GM18508 (cell line): ENCODE data around the gene GGA2.
"Not testable (repeated sequence)": the region's sequence is repeated elsewhere in the genome, so short reads cannot be mapped to it uniquely, and the experiment has no call there.

Experiments
- ATAC-seq: cut with Tn5 transposase; IDR thresholded peaks from one replicate; pipeline ENCODE4 v1.9.1; 2021; ENCODE audit warnings: moderate number of reproducible peaks; ENCODE audit not compliant: insufficient read depth, unreplicated experiment

Gene GGA2

GRCh38 chr16:23505180-23505665, 5.1 kb downstream of the GGA2 start:
- ATAC-seq = no peak

- ATAC-seq = no peak
These were observed 5.7 kb downstream of the GGA2 start for GRCh38 chr16:23504453-23505179.

GRCh38 chr16:23504076-23504452, 6.2 kb downstream of the GGA2 start:
- no peak for ATAC-seq

- ATAC-seq = no peak
These were observed 7.8 kb downstream of the GGA2 start for GRCh38 chr16:23502466-23502865.

GRCh38 chr16:23501291-23501690, 9.0 kb downstream of the GGA2 start:
- no peak for ATAC-seq

- ATAC-seq = no peak
These were observed 9.4 kb downstream of the GGA2 start for GRCh38 chr16:23500862-23501225.

- ATAC-seq = no peak
These were observed 10.0 kb downstream of the GGA2 start for GRCh38 chr16:23500212-23500861.

- no peak for ATAC-seq
These were observed 10.5 kb downstream of the GGA2 start for GRCh38 chr16:23499801-23500200.

GRCh38 chr16:23498863-23499262, 11.4 kb downstream of the GGA2 start:
- ATAC-seq = no peak

GRCh38 chr16:23497543-23497868, 12.8 kb downstream of the GGA2 start:
- ATAC-seq = no peak

GRCh38 chr16:23496821-23497542, 13.3 kb downstream of the GGA2 start:
- no peak for ATAC-seq

- ATAC-seq = no peak
These were observed 14.6 kb downstream of the GGA2 start for GRCh38 chr16:23495671-23496070.

GRCh38 chr16:23494188-23494587, 16.1 kb downstream of the GGA2 start:
- no peak for ATAC-seq

GRCh38 chr16:23491490-23492391, 18.6 kb downstream of the GGA2 start:
- ATAC-seq = no peak

- no peak for ATAC-seq
These were observed 23.8 kb downstream of the GGA2 start for GRCh38 chr16:23486480-23486879.

GRCh38 chr16:23485841-23486240, 24.5 kb downstream of the GGA2 start:
- ATAC-seq = no peak

- no peak for ATAC-seq
These were observed 25.1 kb downstream of the GGA2 start for GRCh38 chr16:23485257-23485614.

GRCh38 chr16:23484510-23485256, 25.6 kb downstream of the GGA2 start:
- ATAC-seq = no peak

GRCh38 chr16:23483492-23483891, 26.8 kb downstream of the GGA2 start:
- not testable (repeated sequence) for ATAC-seq

GRCh38 chr16:23482778-23483177, 27.5 kb downstream of the GGA2 start:
- ATAC-seq = no peak
